Measurements from ENCODE around the gene CHD2.
"Not testable (repeated sequence)": the region's sequence is repeated elsewhere in the genome, so short reads cannot be mapped to it uniquely, and the experiment has no call there.

CHD2 gene

DNA sequence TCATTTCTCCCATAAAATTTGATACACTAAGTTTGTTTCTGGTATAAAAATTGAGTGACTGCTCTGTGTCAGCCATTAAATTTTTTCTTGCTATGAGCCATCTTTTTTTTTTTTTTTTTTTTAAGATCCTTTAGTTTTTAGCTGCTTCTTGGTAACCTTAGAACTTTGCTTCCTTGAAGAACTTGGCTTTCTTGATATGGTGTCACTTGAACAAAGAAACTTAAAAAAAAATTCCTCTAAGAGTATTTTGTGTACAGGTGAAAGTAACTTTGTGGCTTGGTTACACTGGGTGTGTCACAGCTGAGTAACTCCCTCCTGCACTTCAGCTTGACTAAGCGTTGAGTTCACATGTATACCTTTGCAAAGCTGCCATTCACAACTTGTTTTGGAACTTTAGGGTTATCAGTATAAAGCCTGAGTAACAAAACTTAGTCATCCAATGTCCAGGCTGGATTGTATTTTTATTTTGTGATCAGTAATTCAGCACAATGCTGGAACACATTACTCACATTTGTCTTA is 6.5 kb downstream of the CHD2 start:
- DNase-seq, result peak; percentile 47 to 57

DNA sequence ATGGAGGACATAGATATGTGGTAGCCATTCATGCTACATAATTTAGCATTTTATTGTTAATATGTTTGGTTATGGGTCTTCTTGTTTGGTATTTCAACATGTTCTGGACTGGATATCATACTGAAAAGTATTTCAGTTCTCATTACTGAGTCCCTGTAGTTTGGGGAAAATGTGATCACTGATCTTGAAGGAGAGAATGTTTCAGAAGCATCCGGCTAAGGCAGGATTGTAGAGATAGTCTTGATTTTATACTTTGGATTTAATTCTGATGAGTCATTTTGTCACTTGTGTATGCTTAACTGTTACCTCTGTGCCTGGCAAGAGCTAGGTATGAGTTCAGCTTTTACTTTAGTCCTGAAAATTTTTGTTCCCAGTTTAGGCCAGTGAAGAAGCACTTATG is 7.1 kb downstream of the CHD2 start:
- no peak for DNase-seq

- DNase-seq, result peak in 1 of 2 experiments; percentile 41
These were observed 8.0 kb downstream of the CHD2 start for GRCh38 chr15:92907896-92908712.

DNA sequence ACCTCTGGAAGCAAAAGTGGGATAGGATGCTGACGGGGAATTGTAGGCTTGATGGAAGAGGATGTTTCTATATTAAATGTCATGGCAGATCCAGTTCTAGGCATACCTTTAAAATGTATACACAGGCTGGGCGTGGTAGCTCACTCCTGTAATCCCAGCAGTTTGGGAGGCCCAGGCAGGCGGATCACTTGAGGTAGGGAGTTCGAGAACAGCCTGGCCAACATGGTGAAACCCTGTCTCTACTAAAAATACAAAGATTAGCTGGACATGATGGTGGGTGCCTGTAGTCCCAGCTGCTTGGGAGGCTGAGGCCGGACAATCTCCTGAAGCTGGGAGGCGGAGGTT is 8.6 kb downstream of the CHD2 start:
- no peak for DNase-seq

GRCh38 chr15:92909136-92909781 is 9.1 kb downstream of the CHD2 start:
- no peak for DNase-seq

- DNase-seq, result no peak
These were observed 10.3 kb downstream of the CHD2 start for GRCh38 chr15:92910451-92910850.

- no peak for DNase-seq
These were observed 14.0 kb downstream of the CHD2 start for GRCh38 chr15:92914103-92914499.

DNA sequence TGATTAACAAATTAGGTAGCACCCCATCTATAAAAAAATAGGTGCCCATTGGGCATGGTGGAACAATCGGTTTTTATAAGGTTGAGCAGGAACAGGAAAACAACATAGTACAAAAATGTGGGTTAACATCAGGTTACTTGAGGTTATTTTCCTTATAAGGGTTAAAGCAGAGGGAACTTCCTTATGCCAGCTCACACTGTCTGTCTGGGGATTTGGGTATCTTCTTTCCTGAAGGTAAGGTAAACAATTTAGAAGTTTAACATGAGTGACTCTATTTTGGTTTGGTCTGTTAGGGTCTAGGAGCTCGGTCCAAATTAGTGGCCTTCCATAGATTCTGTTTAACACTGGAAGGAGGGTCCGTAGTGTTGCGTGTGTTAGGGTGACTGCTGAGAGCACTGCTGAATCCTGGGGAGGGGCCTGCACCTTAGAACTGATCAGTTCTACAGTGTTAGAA is 14.7 kb downstream of the CHD2 start:
- DNase-seq, result no peak

GRCh38 chr15:92915766-92916435 is 15.8 kb downstream of the CHD2 start:
- DNase-seq, result no peak

DNA sequence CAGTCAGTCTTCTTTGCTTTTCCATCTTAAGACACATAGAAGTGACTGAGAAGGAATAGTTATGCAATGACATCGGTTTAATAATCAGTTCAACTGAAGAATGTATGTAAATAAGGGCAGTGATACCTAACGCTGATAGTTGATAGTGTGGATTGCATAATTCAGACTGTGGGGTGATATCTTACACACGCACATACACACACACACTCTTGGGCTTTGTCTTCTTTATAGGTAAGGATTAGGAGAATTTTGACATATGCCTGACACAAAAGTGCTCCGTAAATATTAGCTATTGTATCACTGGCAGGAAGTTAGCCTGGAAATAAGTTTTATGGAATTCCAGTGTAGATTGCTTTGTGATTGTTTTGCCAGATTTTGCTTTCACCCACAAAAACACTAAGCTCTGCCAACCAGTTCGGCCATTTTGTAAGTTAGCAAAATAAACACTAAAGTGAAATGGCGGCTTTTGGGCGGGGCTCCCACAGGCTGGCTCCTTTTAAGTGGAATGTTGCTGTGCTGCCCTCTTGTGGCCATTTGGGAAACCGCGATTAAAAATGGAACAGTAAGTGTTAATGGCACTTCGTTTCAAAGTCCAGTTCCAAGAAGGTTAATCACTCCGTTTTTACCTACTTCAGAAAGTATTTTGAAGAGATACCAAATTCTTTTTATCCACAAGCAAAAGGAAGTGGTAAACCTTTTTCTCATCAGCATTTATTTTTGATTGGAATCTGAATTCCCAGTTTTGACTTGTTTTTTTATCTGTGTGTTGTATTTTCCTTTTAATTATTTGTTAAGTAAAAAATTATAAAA is 17.7 kb downstream of the CHD2 start:
- DNase-seq, result peak; percentile 93 to 97

GRCh38 chr15:92918881-92919280 is 18.8 kb downstream of the CHD2 start:
- DNase-seq, result not testable (repeated sequence)

GRCh38 chr15:92920595-92921161 is 20.6 kb downstream of the CHD2 start:
- DNase-seq, result no peak

GRCh38 chr15:92921215-92922131 is 21.3 kb downstream of the CHD2 start:
- no peak for DNase-seq

DNA sequence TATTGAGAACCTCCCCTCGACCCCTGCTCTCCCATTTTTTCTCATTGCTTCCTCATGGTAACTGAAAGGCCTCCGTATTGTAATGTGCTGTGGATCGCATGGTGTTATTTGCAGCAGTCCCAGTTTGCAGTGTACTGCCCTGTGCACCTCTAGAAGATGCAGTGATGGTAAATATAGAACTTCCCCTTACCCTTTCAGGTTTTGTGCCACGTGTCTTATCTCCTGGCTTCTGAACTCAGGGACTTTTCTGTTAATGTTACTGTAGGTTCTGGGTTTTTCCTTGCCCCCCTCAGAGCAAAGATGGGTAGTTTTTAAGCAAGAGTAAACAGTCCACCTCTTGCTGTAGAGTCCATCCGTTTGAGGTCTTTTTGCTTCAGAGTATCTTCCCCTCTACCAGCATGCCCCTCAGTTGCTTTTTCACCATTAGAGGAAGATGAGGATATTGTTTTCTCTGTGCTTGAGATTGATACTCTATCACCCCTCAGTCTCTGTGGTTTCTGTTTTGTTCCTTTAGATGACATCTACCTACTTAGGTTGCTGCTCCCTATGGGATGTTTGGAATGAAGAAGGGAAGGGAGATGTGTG is 22.4 kb downstream of the CHD2 start:
- no peak for DNase-seq

DNA sequence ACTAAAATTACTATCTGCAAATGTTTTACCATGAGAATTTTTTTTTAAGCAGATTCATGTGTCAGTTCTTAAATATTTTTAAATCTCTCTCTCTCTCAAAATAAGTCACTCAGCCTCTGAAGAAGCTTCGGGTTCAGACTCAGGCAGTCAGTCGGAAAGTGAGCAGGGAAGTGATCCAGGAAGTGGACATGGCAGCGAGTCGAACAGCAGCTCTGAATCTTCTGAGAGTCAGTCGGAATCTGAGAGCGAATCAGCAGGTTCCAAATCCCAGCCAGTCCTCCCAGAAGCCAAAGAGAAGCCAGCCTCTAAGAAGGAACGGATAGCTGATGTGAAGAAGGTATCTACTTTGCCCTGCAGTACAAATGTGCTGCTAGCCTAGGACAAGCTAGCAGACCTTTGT is 24.1 kb downstream of the CHD2 start:
- no peak for DNase-seq

GRCh38 chr15:92925454-92925853 is 25.3 kb downstream of the CHD2 start:
- DNase-seq, result no peak

DNA sequence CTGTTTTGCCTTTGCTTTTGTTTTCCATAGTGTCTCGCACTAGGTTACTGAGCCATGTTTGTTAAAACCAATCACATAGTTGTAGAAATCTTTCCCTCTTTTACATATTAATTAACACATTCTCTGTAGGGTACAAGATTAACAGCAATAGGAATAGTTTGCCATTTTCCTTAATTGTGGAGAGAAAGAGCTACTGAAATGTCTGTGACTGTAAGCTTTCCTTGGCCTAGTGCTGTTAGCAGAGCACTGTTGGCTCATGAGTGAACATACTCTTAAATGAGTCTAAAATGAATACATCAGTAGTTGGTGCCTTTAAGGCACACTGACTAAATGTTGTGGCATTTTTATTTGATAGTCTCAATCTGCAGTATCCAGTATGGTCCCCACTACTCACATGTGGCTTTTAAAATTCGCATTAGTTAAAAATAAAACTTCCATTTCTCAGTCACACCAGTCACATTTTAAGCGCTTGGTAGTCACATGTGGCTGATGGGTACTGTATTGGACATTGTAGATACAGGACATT is 28.2 kb downstream of the CHD2 start:
- DNase-seq, result no peak

GRCh38 chr15:92929002-92929401 is 28.9 kb downstream of the CHD2 start:
- no peak for DNase-seq

- DNase-seq, result no peak
These were observed 30.0 kb downstream of the CHD2 start for GRCh38 chr15:92930054-92930621.

- no peak for DNase-seq
These were observed 30.7 kb downstream of the CHD2 start for GRCh38 chr15:92930776-92931175.

Data from activated CD4-positive, alpha-beta T cell treated with anti-CD3 and anti-CD28 coated beads, Interleukin-2, amount 50 U/mL, for 4 hours (primary cell).